ENCODE measurements around the gene BRD4. TPM values are rescaled to one million over a fixed set of nuclear protein-coding genes. Genes with fewer than 3 reads are reported as not detected.

Gene BRD4
- total and polyA plus RNA-seq, 4 experiments from 2014 or later = 4.2 to 152 (median 98.4) TPM

DNA sequence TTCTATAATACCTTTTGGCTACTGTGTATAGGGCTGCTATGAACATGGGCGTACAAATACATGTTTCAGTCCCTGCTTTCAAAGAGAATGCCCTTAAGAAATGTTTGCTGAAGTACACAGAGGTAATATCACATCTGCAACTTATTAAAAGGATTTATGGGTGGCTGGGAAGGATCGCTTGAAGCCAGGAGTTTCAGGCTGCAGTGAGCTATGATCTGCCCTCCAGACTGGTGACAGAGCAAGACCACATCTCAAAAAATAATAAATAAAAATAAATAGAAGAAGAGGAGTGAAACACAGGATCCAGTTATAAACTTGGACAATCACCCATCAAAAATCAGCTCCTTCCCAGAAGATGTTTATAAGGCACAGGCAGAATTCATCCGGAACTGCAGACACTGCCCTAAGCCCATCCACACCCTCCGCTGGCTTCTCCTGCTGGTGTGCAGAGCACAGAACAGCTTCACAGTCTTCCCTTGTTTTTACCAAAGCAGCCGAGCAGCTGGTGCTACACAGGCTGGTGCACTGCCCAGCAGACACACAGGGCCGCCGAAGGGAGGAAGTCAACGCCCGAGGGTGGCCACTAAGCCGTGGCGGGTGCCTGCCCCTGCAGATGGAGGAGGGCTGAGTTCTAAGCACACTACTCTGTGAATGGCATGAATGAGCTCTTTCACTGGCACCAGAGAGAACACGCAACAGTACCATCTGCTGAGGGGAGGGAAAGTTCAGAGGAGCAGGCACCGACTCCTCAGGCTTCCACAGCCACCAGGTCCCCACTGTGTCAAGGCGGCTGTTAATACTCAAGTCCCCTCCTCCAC is 44.0 kb downstream of the BRD4 start:
- H3K9me3 Mint-ChIP-seq = no peaks in the 10 kb centered on the region
- no peak overlapping the region for H3K4me3 ChIP-seq (ENCODE audit: low read length in 2 of 2)
- ChIA-PET POLR2A (ENCODE audit: partially characterized antibody) (interaction anchor here (0.6 to 1.1 kb wide), 2 partner anchors 9 to 14 kb away, joined by 3 read pairs; no protein-coding TSS in a partner anchor), CTCF (ENCODE audit: partially characterized antibody) (interaction anchor here (1.2 to 2.4 kb wide), 2 partner anchors 9 to 10 kb away, joined by 3 to 8 read pairs; no protein-coding TSS in a partner anchor)
- no peak for DNase-seq
- H3K4me1 ChIP-seq (ENCODE audit: insufficient read depth, low read length) = peaks cover 96% of the 10 kb centered on the region
- H3K27ac Mint-ChIP-seq = peak overlapping the region; percentile 16 to 92 (median 67)
- peaks cover 0 to 2% of the 10 kb centered on the region in 2 donors for H3K36me3 Mint-ChIP-seq
- peak overlapping the region; percentile 14 for H3K27ac ChIP-seq (ENCODE audit: low read depth, low read length)
- intact Hi-C loops (cut with micrococcal nuclease) = loop anchor here (5.0 kb wide), 1 partner anchor 34 kb away; no protein-coding TSS in a partner anchor
- H3K36me3 ChIP-seq (ENCODE audit: insufficient read depth, low read length) = no peaks in the 10 kb centered on the region
- no peaks in the 10 kb centered on the region for H3K27me3 Mint-ChIP-seq
- no peaks in the 10 kb centered on the region for H3K27me3 ChIP-seq (ENCODE audit: insufficient read depth, low read length)
- H3K9me3 ChIP-seq (ENCODE audit: control insufficient read depth in 1 of 2, low read length in 2 of 2) = no peaks in the 10 kb centered on the region
- peak overlapping the region in 7 of 8 donors; percentile 68 to 81 (median 72) for H3K4me3 Mint-ChIP-seq
- peaks cover 83 to 100% (median 93%) of the 10 kb centered on the region in 4 donors for H3K4me1 Mint-ChIP-seq

DNA sequence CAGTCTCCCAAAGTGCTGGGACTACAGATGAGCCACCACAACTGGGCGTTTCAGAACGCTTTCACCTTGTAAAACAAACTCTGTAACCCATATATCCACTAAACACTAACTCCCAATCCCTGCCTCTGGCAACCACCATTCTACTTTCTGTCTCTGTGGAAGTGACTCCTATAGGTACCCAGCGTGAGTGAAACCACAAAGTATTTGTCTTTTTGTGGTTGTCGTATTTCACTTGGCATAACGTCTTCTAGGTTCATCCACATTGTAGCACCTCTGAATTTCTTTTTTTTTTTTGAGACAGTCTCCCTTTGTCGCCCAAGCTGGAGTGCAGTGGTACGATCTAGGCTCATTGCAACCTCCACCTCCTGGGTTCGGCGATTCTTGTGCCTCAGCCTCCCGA is 44.8 kb downstream of the BRD4 start:
- no peak overlapping the region for H3K4me3 ChIP-seq (ENCODE audit: low read length in 2 of 2)

DNA sequence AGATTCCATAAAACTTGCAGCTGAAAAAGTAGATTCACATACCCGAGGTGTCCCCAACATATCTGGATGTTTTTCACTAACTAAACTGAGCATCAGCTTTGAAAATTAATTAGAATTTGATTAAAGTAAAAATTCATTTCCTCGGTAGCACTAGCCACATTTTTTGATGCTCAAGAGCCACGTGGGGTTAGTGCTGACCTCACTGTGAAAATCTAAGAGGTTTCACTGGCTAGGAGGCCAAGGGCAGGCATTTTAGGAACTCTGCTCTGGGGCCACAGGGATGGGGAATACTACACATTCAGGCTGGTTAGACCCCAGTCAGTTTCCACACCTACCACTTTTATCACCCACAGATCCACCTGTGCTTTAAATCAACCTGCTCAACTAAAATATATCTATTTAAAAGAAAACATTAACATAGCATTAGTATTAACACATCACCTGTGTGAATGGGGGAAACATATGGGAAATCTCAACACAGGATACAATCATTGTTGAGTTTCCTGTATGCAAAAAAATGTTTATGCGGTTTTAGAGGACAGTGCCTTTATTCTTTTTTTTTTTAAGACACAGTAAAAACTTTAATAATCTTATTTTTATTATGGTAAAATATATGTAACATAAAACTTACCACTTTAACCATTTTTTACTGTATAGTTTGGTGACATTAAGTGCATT is 45.5 kb downstream of the BRD4 start:
- Histone ChIP-seq H3K36me3 (ENCODE audit: insufficient read depth, low read length) (no peaks in the 10 kb centered on the region), H3K4me1 (ENCODE audit: insufficient read depth, low read length) (peaks cover 98% of the 10 kb centered on the region), H3K27ac (ENCODE audit: low read depth, low read length) (no peak overlapping the region), H3K9me3 (ENCODE audit: control insufficient read depth in 1 of 2, low read length in 2 of 2) (no peaks in the 10 kb centered on the region), H3K4me3 (ENCODE audit: low read length in 2 of 2) (no peak overlapping the region), H3K27me3 (ENCODE audit: insufficient read depth, low read length) (no peaks in the 10 kb centered on the region)
- peak overlapping the region in 7 of 8 donors; percentile 26 to 52 (median 35) for H3K4me3 Mint-ChIP-seq
- no peaks in the 10 kb centered on the region for H3K9me3 Mint-ChIP-seq
- intact Hi-C loops (cut with micrococcal nuclease) = loop anchor here (5.0 kb wide), 1 partner anchor 35 kb away; no protein-coding TSS in a partner anchor
- no peaks in the 10 kb centered on the region for H3K27me3 Mint-ChIP-seq
- peaks cover 86 to 100% (median 94%) of the 10 kb centered on the region in 4 donors for H3K4me1 Mint-ChIP-seq
- ChIA-PET POLR2A (ENCODE audit: partially characterized antibody) (interaction anchor here (0.5 kb wide), 1 partner anchor 22 kb away, joined by 3 read pairs; no protein-coding TSS in a partner anchor), CTCF (ENCODE audit: partially characterized antibody) (no interaction called here)
- no peak for DNase-seq
- H3K27ac Mint-ChIP-seq = peak overlapping the region in 6 of 7 donors; percentile 15 to 66 (median 61)
- no peaks in the 10 kb centered on the region for H3K36me3 Mint-ChIP-seq

More for the DNA sequence above, 44.8 kb downstream of the BRD4 start:
- Histone ChIP-seq H3K27me3 (ENCODE audit: insufficient read depth, low read length) (no peaks in the 10 kb centered on the region), H3K9me3 (ENCODE audit: control insufficient read depth in 1 of 2, low read length in 2 of 2) (no peaks in the 10 kb centered on the region), H3K4me1 (ENCODE audit: insufficient read depth, low read length) (peaks cover 97% of the 10 kb centered on the region), H3K36me3 (ENCODE audit: insufficient read depth, low read length) (no peaks in the 10 kb centered on the region), H3K27ac (ENCODE audit: low read depth, low read length) (peak overlapping the region; percentile 14)
- Mint-ChIP-seq H3K4me3 (peak overlapping the region in 7 of 8 donors; percentile 49 to 78 (median 69)), H3K4me1 (peaks cover 83 to 100% (median 93%) of the 10 kb centered on the region in 4 donors), H3K27me3 (no peaks in the 10 kb centered on the region), H3K27ac (peak overlapping the region; percentile 16 to 88 (median 67)), H3K36me3 (no peaks in the 10 kb centered on the region), H3K9me3 (no peaks in the 10 kb centered on the region)
- intact Hi-C loops (cut with micrococcal nuclease) = loop anchor here (5.0 kb wide), 1 partner anchor 35 kb away; no protein-coding TSS in a partner anchor
- ChIA-PET POLR2A (ENCODE audit: partially characterized antibody) (no interaction called here), CTCF (ENCODE audit: partially characterized antibody) (no interaction called here)
- DNase-seq = no peak

DNA sequence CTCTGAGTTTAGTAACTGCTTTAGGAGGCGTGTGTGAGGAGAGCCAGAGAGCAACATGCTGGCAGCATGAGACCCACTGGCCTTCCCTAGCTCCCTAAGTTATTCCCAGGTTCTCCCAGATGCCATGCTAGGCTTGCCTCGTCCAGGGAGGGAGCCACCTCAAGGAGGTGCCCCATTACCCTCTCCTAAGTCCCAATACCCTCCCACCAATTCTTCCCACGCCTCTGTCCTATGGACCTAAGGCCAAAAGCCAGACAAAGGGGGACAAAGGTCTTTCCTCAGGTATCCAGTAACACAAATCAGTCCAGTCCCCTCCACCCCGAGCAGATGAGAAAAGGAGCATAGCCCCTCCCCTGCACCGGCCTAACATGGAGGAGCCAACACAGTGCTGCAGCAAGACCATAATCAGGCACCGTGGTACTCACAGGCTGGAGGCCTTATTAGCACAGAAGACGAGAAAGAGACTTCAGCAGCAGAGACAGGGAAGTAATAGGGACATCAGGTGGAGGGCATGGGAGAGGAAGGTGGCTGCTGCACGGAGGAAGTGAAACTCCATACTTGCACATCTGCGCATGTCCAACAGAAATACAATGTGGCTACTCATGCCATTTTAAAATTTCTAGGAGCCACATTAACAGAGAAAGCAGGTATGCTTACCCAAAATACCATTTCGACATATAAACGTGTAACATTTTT is 46.3 kb downstream of the BRD4 start:
- Mint-ChIP-seq H3K4me1 (peaks cover 84 to 100% (median 94%) of the 10 kb centered on the region in 4 donors), H3K27ac (peak overlapping the region; percentile 37 to 80 (median 64)), H3K27me3 (no peaks in the 10 kb centered on the region), H3K36me3 (no peaks in the 10 kb centered on the region), H3K9me3 (no peaks in the 10 kb centered on the region), H3K4me3 (peak overlapping the region in 6 of 8 donors; percentile 35 to 72 (median 52))
- no peaks in the 10 kb centered on the region for H3K27me3 ChIP-seq (ENCODE audit: insufficient read depth, low read length)
- intact Hi-C loops (cut with micrococcal nuclease) = loop anchor here (5.0 kb wide), 1 partner anchor 36 kb away; no protein-coding TSS in a partner anchor
- ChIA-PET POLR2A (ENCODE audit: partially characterized antibody) (no interaction called here), CTCF (ENCODE audit: partially characterized antibody) (no interaction called here)
- H3K36me3 ChIP-seq (ENCODE audit: insufficient read depth, low read length) = no peaks in the 10 kb centered on the region
- H3K4me1 ChIP-seq (ENCODE audit: insufficient read depth, low read length) = peaks cover 98% of the 10 kb centered on the region
- H3K4me3 ChIP-seq (ENCODE audit: low read length in 2 of 2) = no peak overlapping the region
- no peaks in the 10 kb centered on the region for H3K9me3 ChIP-seq (ENCODE audit: control insufficient read depth in 1 of 2, low read length in 2 of 2)
- DNase-seq = no peak
- H3K27ac ChIP-seq (ENCODE audit: low read depth, low read length) = no peak overlapping the region

DNA sequence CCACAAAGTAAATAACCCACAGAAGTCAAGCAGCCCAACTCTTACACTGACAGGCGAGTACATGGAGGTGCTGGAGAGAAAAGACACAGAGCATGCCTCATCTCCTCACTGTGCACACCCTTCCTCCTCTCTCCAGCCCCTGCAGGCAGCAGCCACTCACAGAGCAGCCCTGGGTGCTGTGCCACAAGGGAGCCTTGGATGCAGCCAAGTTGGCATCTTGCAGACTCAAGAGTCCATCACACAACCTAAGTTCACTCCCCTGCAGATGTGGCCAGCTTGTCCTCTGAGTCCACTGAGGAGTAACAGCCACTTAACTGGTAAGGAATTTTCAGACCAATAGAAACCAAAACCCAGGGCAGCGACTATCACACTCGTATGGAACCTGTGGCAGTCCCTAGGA is 47.4 kb downstream of the BRD4 start:
- Histone ChIP-seq H3K4me3 (ENCODE audit: low read length in 2 of 2) (peak overlapping the region in 1 of 2 donors; percentile 5), H3K27me3 (ENCODE audit: insufficient read depth, low read length) (no peaks in the 10 kb centered on the region), H3K36me3 (ENCODE audit: insufficient read depth, low read length) (no peaks in the 10 kb centered on the region), H3K9me3 (ENCODE audit: control insufficient read depth in 1 of 2, low read length in 2 of 2) (no peaks in the 10 kb centered on the region), H3K27ac (ENCODE audit: low read depth, low read length) (no peak overlapping the region), H3K4me1 (ENCODE audit: insufficient read depth, low read length) (peaks cover 98% of the 10 kb centered on the region)
- intact Hi-C loops (cut with micrococcal nuclease) = loop anchor here (5.0 kb wide), 1 partner anchor 37 kb away; no protein-coding TSS in a partner anchor
- no peaks in the 10 kb centered on the region for H3K9me3 Mint-ChIP-seq
- no peaks in the 10 kb centered on the region for H3K27me3 Mint-ChIP-seq
- no peaks in the 10 kb centered on the region for H3K36me3 Mint-ChIP-seq
- POLR2A ChIA-PET (ENCODE audit: partially characterized antibody) = interaction anchor here (1.2 kb wide), 2 partner anchors 40 to 94 kb away, joined by 3 read pairs; partner anchors contain the start of gene AKAP8
- H3K4me3 Mint-ChIP-seq = peak overlapping the region in 7 of 8 donors; percentile 43 to 80 (median 72)
- CTCF ChIA-PET (ENCODE audit: partially characterized antibody) = no interaction called here
- H3K27ac Mint-ChIP-seq = peak overlapping the region; percentile 73 to 89 (median 86)
- no peak for DNase-seq
- H3K4me1 Mint-ChIP-seq = peaks cover 83 to 100% (median 94%) of the 10 kb centered on the region in 4 donors

DNA sequence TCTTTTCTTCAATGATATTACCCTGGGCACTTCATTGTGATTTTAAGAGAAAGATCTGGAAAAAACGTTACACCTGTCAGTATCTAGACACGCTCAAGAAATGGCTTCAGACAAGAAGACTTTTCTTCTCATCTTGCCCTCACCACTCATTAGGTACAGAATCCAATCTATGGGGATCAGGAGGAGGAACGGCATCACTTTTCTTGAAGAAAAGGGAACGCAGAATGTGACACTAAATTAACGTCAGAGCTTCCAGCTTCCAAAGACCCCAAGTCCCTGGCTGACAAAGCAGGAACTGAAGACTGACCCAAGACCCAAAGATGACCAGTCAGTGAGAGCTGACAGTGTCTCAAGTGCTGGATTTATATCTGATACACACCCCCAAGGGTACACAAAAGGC is 48.2 kb downstream of the BRD4 start:
- Mint-ChIP-seq H3K4me1 (peaks cover 82 to 100% (median 92%) of the 10 kb centered on the region in 4 donors), H3K27ac (peak overlapping the region; percentile 74 to 89 (median 77)), H3K27me3 (no peaks in the 10 kb centered on the region), H3K36me3 (peaks cover 0 to 2% of the 10 kb centered on the region in 2 donors), H3K9me3 (no peaks in the 10 kb centered on the region), H3K4me3 (peak overlapping the region in 7 of 8 donors; percentile 67 to 81 (median 74))
- no peaks in the 10 kb centered on the region for H3K36me3 ChIP-seq (ENCODE audit: insufficient read depth, low read length)
- ChIA-PET CTCF (ENCODE audit: partially characterized antibody) (interaction anchor here (0.7 to 1.2 kb wide), 2 partner anchors 9 to 75 kb away, joined by 3 read pairs; no protein-coding TSS in a partner anchor), POLR2A (ENCODE audit: partially characterized antibody) (interaction anchor here (0.8 to 1.2 kb wide), 3 partner anchors 41 to 95 kb away, joined by 3 read pairs; partner anchors contain the start of genes AKAP8 and BRD4)
- peaks cover 99% of the 10 kb centered on the region for H3K4me1 ChIP-seq (ENCODE audit: insufficient read depth, low read length)
- no peak for DNase-seq
- no peak overlapping the region for H3K4me3 ChIP-seq (ENCODE audit: low read length in 2 of 2)
- H3K27ac ChIP-seq (ENCODE audit: low read depth, low read length) = peak overlapping the region; percentile 17
- no peaks in the 10 kb centered on the region for H3K9me3 ChIP-seq (ENCODE audit: control insufficient read depth in 1 of 2, low read length in 2 of 2)
- intact Hi-C loops (cut with micrococcal nuclease) = no loop called here
- H3K27me3 ChIP-seq (ENCODE audit: insufficient read depth, low read length) = no peaks in the 10 kb centered on the region
